Suppressor macrophage treated with lipopolysaccharide for 1 hour (primary cell): ENCODE data around the gene GPRASP2.

Source experiments
- DNase-seq, 3 donors: peaks; one replicate each; pipeline ENCODE4 v3.0.0-alpha.2; 2020 to 2022

Gene GPRASP2

DNA sequence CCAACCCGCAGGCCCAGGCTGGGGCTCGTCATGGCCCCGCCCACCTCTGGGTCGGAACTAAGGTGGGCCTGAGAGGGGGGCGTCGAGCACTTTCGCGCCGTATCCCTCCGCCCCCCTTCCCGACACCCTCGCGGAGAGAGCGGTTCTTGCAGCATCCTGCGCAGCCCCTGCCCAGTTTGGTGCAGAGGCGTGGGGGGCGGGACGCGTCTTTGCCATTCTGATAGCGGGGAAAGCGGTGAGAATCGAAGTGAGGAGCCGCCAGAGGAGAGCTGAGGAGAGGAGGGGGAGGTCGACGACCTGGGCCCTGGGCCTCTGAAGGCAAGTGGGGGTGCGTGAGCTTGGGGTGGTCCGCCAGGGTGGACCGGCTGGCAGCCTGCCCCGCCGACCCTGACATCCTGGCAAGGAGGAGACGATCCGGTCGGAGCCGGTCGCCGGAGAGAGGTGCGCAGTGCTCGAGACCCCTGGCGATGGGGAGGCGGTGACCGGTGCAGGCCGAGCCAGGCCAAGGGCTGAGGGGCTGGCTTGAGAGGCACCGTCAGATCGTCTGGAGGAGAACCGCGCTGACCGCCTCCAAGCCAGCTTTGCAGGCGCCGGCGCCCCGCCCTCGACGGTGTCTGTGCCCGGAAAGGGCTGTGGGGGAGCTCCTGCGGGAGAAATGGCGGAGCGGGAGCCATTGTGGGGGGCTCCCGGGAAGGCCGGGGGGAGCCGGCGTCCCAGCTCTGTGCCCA is 33.8 kb downstream of the GPRASP2 start:
- DNase-seq = peak in 2 of 3 donors; percentile 5 to 27

DNA sequence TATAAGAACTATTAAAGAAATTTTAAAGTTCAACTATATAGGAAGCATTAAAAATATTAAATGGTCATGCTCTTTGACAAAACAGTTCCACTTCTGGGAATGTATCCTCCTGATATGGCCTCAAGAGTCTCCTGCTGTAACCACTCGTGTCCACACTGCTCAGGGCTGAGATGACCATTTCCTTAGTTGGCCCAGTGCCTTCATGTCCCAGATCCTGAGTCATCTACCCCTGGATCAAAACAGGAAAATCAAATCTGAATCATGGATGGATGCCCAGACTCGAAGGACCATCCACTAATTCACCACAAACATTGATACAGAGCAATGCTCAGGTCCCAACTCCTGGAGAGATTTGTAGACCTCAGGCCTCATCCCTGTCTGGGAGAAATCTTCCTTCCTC is 53.0 kb downstream of the GPRASP2 start:
- DNase-seq = no peak

DNA sequence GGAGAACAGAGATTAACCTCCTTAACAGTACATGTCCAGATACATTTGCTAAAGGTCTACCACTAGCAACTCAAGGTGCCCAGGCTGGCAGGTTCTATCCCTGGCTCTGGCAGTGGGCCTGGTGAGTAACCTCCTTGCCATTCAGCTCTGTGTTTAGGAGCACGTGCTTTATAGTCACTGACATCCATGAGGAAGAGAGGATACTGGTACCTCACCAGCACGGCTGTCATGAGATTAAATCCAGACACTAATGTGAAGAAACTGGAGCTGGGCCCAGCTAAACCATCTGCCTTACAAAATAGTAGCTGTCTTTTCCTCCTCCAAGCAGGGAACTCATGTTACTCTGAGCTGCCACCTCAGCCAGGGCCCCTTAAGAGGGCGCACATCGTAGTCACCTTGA is 53.6 kb downstream of the GPRASP2 start:
- DNase-seq = no peak

DNA sequence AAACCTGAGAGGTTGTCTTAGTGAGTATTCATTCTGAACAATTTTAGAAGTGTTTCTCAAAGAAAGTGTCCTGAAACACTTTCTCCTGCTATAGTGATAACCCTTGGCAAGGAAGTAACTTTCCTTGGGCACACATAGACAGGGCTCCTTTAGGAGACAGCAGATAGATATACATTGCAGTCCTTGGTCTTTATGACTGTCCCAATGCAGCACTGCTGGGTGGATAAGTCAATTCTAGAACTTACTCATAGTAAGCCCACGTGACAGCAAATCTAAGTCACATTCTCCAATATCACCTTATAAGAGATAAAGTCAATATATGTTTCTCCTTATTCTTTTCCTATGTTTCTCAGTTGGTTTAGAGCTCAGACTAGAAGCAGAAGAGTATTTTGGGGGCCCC is 55.0 kb downstream of the GPRASP2 start:
- no peak for DNase-seq
